Activated T-helper 9 cell treated with anti-CD3 and anti-CD28 coated beads, Interleukin-2, amount 50 U/mL, for 16 hours (primary cell): ENCODE results near the gene TNKS2.
"Not testable (repeated sequence)": the region's sequence is repeated elsewhere in the genome, so short reads cannot be mapped to it uniquely, and the experiment has no call there.

Experiments
- DNase-seq: peaks from one replicate; pipeline ENCODE4 v3.0.0-alpha.2; 2020; ENCODE audit warnings: low read depth

TNKS2 gene

GRCh38 chr10:91796331-91797047 is 1.7 kb upstream of the TNKS2 start:
- DNase-seq, result peak; percentile 28

- DNase-seq, result no peak
Measured at GRCh38 chr10:91797048-91797690, 1.1 kb upstream of the TNKS2 start.

DNA sequence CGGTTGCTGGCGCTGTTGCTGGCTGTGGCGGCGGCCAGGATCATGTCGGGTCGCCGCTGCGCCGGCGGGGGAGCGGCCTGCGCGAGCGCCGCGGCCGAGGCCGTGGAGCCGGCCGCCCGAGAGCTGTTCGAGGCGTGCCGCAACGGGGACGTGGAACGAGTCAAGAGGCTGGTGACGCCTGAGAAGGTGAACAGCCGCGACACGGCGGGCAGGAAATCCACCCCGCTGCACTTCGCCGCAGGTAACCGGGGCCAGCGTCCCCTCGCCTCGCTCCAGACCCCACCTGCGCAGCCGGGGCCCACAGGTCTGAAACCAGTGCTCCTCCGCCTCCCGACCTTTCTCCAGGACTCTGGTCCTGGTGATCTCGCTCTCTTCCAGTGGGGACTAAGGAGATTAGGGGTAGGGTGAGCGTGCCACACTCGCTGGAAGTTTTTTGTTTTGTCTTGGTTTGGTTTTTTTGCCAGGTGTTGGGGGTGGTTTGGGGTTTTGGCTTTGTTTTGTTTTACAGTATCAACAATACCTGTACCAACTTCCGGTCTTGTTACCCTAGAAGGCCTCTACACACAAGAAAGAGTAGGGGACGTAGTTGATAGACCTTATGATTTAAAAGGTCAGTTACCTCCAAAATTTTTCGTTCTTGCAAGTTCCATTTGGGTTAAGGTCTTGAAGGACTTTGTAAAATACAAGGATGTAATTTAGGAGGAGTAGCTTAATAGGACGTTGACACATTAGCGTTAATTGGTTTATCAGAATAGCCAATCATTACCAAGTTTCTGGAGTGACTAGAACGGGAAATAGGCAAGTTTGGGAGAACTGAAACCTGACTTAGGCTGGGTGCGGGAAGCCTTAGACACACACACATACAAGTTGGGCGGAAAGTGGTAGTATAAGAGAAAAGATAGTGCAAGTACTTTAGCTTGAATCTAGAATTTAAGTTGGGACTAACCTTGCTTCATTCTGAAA is 704 bp downstream of the TNKS2 start:
- DNase-seq, result peak; percentile 24

- DNase-seq, result no peak
Measured at GRCh38 chr10:91799612-91799975, 1.4 kb downstream of the TNKS2 start.

DNA sequence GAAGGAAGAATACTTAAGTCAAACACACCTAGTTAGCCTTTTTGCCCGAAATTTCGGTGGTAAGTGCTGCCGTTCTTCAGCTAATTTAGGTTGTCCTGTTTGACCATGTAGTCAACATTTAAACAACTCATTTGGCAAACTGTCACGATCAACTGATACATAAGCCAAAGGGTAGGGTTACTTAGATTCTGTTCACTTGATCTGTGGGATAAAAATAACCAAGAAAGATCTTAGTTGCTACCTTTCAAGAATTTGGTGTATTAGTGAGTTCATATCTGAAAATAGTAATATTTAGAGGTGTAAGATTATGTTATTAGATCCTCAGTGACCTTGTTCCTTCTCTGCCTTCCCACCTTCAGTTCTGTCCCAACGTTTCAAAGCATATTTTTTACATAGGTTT is 2.0 kb downstream of the TNKS2 start:
- no peak for DNase-seq

GRCh38 chr10:91800756-91801155 is 2.5 kb downstream of the TNKS2 start:
- no peak for DNase-seq

DNA sequence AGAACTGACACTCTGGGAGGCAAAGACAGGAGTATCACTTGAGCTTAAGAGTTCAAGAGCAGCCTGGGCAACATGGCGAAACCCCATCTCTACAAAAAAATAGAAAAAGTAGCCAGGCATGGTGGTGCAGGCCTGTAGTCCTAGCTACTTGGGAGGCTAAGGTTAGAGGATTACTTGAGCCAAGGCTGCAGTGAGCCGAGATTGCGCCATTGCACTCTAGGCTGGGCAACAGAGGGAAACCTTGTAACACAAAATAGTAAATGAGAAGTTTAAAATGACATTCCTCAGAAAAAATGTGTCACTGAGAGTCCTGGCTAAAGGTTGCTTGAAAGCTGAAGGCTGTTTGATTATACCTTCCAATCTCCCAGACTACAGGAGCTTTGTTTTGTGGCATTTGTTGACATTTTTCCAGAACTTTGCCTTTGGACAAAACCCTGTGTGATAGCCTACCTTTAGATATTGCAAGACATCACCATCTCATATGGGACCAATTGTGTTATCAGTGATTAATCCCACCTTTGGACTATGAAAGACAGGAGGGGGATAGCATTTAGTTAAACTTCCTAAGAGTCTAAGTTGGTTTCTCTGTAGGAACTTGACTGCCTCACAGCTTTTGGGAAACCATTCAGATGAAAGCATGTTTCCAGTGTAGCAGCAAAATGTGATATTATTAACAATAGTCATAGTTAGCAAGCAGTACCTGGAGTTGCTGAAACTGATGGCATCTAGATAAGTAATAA is 5.3 kb downstream of the TNKS2 start:
- DNase-seq, result no peak

- no peak for DNase-seq
Measured at GRCh38 chr10:91804126-91804510, 5.9 kb downstream of the TNKS2 start.

GRCh38 chr10:91805110-91805838 is 7.0 kb downstream of the TNKS2 start:
- DNase-seq, result no peak

DNA sequence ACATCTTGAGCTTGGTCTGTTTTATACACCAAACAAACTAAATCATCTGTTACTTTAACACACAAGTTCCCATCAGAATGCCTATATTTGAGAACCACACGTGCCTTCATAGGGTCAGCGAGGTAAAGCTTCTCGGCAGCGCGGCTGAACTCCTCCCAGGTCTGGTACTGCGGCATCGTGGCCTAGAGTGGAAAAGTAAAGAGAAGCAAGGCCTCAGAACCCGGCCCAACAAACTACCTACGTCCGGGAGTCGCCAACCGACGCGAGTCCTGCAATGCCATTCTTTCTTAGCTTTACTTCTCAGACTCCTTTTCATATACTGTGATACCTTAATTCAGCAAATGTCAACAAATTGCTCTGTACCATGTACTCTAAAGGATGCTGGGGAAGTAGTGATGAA is 9.0 kb downstream of the TNKS2 start:
- not testable (repeated sequence) for DNase-seq

GRCh38 chr10:91813251-91813650 is 15.0 kb downstream of the TNKS2 start:
- no peak for DNase-seq

DNA sequence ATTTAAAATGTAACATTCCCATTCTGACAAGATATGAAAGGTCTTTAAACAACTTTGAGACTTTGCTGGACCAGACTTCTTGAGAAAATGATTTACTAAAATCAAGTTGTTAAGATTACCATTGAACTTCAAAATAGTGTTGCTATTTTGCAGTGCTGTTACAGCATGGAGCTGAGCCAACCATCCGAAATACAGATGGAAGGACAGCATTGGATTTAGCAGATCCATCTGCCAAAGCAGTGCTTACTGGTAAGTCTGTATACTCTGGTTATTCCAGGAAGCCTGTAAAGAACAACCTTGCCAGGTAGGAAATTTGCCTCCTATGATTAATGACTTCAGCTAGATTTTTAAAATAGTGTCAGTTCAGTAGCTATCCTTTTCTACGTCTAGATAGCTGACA is 18.8 kb downstream of the TNKS2 start:
- no peak for DNase-seq

DNA sequence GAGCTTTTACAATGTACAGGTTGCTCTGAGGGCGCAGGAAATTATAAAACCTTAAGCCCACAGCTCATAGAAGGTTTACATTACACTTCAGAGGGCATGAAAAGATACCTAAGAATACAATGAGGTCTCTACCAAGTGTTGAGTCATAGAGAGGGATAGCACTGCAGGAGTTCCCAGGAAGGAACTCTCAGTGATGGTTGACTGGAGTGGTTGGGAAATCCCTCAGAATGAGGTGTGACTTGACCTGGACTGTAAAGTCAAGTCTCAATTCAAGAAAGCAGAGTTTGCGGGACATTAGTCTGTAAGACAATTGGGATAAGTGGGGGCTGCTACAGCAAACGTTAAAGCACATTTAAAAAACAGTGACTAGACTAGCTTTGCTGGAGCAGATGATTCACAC is 21.9 kb downstream of the TNKS2 start:
- DNase-seq, result no peak

GRCh38 chr10:91824076-91824475 is 25.9 kb downstream of the TNKS2 start:
- no peak for DNase-seq

- no peak for DNase-seq
Measured at GRCh38 chr10:91829268-91829667, 31.0 kb downstream of the TNKS2 start.

- no peak for DNase-seq
Measured at GRCh38 chr10:91838199-91838598, 40.0 kb downstream of the TNKS2 start.

DNA sequence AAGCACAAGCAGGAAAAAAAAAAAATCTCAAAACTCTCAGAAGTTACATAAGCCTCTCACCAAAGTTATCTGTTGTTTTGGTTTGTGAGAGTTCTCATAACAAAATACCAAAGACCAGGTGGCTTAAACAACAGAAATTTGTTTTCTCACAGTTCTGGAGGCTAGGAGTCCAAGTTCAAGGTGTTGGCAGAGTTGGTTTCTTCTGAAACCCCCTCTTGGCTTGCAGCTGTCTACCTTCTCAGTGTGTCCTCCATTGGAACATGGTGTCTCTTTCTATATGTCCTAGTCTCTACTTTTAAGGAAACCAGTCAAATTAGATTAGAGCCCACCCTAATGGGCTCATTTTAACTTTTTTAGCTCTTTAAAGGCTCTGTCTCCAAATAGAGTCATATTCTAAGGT is 44.9 kb downstream of the TNKS2 start:
- no peak for DNase-seq

DNA sequence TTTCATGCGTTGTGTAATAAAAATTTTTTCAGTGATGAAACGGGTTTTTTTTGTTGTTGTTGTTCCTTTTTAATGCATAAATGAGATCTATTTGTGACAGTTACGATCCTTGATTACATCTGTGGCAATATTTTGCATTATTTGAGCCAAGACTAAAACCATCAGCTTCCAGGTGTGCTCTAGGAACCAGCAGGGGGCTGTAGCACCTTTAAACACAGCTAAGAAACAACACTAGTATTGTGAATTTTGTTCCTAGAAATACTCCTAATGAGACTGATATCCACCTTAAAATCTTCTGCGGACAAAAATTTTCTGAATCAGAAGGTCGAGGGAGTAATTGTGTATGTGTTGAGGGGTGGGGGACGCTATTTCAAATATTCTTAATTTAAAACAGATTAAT is 58.4 kb downstream of the TNKS2 start:
- DNase-seq, result no peak

- DNase-seq, result no peak
Measured at GRCh38 chr10:91860885-91861284, 62.7 kb downstream of the TNKS2 start.

DNA sequence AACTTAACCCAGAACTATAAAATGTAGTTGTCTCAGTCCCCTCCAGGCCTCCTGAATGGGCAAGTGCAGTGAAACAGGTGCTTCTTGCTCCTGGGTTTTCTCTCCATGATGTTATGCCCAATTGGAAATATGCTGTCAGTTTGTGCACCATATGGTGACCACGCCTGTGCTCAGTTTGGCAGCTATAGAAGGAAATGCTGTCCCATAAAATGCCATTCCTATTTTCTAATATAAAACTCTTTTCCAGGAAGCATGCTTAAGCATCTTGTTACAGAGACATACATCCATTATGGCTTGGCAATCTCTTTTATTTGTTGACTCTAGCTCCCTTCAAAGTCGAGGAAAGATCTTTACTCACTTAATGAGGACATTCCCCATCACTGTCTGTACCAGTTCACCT is 65.9 kb downstream of the TNKS2 start:
- no peak for DNase-seq

- no peak for DNase-seq
Measured at GRCh38 chr10:91864744-91865143, 66.5 kb downstream of the TNKS2 start.
